ENCODE measurements around the gene LRRC71.

The LRRC71 gene

DNA sequence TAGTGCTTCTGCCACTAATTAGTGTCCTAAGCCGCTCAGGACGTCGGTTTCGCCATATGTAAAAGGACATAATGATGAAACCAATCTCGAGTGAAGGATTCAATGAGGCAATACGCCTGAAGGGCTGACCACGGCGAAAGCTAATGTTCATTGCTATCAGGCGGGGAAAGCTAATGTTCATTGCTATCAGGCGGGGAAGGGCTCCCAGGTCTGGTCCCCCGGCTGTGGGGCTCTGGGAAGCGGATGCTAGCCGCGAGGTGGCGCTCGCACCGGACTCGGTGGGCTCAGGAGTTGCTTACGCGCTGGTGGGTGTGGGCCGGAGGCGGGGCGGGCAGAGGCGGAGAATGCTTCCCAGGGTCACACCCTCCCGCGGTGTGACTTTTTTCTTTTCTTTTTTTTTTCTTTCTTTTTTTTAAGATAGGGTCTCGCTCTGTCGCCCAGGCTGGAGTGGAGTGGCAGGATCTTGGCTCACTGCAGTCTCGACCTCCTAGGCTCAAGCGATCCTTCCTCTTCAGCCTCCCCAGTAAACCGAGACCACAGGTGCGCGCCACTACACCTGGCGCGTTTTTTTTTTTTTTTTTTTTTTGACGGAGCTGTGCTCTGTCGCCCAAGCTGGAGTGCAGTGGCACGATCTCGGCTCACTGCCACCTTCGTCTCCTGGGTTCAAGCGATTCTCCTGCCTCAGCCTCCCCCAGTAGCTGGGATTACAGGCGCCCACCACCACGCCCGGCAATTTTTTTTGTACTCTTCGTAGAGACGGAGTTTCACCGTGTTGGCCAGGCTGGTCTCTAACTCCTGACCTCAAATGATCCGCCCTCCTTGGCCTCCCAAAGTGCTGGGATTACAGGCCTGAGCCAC lies 28.0 kb upstream of the LRRC71 start:
- DNase-seq (ENCODE audit: low read depth in 2 of 2): peak; percentile 80 to 87

DNA sequence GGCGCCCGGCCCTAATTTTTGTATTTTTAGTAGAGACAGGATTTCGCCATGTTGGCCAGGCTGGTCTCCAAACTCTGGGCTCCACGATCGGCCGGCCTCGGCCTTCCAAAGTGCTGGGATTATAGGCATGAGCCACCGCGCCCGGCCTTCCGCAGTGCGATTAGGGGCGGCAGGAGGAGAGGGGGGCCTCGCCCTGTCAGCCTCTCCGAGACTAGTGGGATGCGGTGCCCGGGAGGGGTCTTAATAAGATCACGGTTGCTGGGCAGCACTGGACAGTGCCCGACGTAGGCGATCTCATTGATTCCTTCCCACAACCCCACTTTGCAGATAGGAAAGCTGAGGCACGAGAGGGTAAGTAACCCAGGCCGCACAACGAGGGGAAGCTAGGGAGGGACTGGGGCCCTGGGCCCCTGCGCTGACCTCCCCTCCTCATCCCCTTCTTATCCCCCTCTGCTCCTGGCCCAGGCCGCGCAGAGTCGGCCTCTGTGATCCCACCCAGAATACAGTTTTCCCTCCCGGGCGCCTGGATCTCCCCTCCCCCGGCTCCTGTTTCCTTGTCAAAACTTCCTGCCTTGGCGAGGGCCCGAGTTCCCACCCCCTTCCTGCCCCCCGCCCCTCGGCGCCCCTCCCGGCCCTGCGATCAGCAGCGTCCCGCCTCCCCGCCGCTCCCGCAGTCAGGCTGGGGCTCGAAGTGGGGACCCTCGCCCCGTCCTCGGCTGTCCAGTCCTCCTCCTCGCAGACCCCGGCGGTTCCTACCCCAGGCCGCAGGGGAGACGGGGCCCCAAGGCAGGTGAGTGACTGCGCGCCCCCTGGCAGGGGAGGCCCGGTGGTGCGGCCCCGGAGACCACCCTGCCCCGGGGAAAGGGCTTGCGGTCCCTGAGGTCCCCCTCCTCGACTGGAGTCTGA lies 27.1 kb upstream of the LRRC71 start, which contains the start of gene PEAR1:
TSS of gene PEAR1 (plus strand) at position 671 of the 906 bp plus-strand sequence. CDS start 10,209 bp downstream, outside the sequence.
- no peak for DNase-seq (ENCODE audit: low read depth in 2 of 2)

DNA sequence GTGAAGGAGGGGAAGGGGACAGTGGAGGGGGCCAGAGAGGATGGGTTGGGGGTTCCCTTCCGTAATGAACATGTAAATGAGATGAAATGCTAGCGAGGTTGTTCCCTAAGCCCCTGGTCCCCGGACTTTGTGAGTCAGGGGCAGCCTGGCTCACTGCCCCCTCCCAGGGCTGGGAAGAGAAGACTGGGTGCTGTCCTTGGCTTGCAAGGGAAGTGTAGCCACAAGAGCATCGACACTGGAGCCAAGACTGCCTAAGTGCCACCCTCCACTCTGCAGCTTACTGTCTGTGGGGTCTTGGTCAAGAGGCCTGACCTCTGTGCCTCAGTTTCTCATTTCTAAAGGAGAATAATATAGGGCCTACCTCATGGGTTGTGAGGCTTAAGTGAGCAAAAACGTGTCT lies 26.4 kb upstream of the LRRC71 start:
- no peak for DNase-seq (ENCODE audit: low read depth in 2 of 2)

DNA sequence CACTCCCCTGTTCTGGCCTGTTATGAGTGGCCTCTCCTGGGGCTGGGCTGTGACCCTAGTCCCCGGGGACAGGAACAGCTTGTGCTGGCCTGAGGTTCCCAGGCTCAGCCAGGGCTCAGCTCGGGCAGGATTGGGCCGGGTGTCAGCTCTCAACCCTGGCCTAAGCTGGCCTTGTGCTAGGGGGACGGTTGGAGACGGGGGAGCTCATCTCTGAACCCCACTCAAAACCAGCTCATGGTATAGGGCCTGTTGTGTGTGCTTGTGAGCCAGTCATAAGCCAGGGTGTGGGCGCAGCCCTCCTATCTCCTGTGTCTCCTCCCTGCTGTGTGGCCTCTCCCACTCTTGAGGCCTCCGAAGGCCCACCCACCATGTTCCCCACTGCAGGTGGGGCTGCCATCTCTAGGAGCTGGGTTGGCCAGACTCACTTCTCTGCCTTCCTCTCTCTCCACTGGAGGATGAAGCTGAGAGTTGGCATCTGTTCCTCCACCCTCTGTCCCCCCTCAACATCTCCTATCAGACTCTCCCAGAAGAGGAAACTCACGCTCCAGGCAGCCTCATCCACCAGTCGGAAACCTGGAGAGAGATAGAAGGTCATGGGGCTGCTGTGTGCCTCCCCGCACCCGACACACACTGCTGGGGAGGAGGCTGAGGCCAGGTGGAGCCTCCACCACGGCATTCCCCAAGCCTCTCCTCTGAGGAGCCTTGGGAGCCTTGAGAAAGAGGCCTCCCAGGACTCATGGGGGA lies 25.5 kb upstream of the LRRC71 start:
- DNase-seq (ENCODE audit: low read depth in 2 of 2): no peak

DNA sequence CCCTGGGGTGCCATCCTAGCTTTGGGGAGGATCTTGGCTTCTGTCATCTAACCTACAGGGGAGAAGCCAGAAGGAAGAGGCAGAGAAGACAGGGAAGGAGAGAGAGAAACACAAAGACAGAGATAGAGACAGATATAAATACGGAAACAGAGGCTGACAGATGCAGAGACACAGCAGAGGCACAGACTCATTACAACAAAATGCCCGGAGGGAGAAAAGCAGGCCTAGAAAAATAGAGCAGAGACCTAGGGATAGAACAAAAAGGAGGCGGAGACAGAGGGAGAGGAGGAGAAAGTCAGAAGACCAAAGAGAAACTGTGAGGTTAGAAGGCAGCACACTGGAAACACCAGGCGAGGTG lies 25.0 kb upstream of the LRRC71 start:
- no peak for DNase-seq (ENCODE audit: low read depth in 2 of 2)

DNA sequence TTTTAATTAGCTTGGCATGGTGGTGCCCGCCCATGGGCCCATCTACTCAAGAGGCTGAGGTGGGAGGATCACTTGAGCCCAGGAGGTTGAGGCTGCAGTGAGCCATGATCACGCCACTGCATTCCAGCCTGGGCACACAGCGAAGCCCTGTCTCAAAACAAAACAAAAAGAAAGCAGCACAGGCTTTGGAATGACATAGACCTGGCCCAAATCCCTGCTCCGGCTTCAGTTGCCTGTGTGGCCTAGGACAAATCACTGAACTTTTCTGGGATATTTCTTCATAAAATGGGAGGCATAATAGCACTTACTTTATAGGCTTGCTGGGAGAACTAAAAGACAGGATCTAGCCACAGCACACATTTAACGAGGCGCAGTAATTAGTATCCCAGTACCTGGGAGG lies 24.5 kb upstream of the LRRC71 start:
- no peak for DNase-seq (ENCODE audit: low read depth in 2 of 2)

DNA sequence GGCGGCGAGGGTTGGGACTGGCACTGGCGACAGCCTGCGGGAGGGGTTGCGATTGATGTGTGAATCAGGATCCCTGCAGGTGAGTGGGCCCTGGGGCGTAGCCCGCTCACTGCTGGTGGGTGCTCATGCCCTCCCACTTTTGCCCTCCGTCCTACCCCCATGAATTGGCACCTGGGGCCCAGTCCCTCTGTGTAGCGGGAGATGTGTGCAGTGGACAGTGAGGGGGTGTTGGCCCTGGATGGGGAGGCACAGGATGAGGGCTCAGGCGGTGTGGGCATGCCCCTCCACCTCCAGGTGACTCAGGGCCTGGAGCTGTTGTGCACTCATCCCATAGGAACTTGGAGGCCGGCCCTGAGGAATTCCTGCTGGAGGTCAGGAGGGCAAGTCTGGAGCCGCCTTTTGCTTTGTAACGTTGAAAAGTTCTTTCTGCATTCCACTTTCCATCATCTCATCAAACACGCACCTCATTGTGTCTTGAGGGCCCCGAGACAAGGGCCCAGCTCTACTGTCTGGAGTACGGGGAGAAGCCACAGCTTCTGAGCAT lies 23.9 kb upstream of the LRRC71 start:
- DNase-seq (ENCODE audit: low read depth in 2 of 2): no peak

DNA sequence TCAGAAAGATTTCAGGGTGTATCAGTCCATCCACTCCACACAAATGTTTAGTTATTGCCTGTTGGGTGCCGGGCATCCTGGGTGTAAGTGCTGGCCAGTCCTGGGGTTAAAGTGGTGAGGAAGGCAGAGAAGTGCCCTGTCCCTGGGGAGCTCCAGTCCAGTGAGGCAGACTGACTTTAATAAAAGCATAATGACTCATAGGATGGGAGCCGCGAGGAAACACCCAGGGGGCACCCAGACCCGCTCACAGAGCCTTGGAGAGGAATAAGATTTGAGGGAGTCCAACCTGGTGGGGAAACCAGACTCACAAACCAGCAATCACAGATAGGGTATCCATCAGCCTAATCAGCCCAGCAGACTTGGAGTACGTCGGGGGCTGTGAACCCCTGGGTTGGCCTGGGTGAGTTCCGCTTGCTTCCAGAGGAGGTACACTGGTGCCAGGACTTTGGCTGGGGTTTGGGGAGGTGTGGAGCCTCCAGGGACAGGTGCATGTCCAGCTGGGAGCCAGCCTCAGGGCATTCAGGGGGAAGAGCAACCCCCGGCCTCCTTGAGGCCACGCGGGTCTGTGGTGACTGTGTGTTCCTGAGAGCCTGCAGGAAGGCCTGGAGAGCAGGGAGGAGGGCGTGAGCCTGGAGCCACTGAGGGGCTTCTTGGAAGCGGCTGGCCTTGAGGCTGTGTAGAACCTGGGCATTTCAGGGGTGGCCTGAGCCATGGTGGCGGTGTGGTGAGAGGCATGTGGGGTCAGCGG lies 23.2 kb upstream of the LRRC71 start:
- DNase-seq (ENCODE audit: low read depth in 2 of 2): no peak

DNA sequence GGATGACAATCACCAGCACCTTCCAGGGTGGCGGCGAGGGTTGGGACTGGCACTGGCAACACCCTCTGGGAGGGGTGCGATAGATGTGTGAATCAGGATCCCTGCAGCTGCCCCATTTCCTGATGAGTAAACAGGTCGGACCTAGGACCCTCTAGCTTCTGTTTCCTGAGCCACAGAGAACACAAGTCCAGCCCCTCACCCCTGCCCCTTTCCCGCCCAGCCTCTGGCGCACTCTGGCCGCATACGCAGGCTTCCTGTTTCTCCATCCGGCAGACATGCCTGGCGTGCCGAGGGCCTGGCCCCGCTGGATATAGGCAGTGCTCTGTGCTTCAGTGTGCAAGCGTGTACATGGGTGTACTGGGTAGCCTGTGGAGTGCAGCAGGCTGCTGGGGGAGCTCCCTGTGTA lies 22.3 kb upstream of the LRRC71 start:
- DNase-seq (ENCODE audit: low read depth in 2 of 2): no peak

DNA sequence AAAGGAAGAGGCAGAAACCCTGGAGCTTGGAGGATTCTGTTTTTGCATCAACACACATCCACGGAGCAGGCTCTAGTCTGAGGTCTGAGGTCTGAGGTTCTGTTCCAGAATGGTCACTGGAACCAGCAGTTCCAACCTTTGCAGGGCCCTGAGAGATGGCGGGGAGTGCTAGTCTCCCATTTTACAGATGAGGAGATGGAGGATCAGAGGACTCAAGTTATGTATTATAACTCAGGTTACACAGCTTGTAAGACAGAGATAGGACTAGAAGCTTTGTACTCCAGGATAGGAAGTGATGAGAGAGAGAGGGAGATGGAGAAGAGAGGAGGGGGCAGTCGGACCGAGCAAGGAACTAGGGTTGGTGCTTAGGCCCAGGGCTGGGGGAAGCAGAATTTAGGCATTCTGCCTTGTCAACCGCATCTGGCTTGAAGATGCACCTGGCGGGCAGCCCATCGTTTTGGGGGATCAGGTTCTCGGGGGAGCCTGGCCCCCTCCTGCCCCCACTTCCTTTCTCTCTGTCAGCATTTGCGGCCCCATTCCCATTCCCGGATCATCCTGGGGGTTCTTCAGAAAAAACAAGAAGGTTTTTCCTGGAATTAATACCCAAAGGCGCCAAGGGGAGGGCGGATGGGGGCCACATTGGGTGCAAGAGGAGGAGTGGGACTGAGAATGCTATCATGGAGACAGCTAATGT lies 21.3 kb upstream of the LRRC71 start:
- DNase-seq (ENCODE audit: low read depth in 2 of 2): no peak

DNA sequence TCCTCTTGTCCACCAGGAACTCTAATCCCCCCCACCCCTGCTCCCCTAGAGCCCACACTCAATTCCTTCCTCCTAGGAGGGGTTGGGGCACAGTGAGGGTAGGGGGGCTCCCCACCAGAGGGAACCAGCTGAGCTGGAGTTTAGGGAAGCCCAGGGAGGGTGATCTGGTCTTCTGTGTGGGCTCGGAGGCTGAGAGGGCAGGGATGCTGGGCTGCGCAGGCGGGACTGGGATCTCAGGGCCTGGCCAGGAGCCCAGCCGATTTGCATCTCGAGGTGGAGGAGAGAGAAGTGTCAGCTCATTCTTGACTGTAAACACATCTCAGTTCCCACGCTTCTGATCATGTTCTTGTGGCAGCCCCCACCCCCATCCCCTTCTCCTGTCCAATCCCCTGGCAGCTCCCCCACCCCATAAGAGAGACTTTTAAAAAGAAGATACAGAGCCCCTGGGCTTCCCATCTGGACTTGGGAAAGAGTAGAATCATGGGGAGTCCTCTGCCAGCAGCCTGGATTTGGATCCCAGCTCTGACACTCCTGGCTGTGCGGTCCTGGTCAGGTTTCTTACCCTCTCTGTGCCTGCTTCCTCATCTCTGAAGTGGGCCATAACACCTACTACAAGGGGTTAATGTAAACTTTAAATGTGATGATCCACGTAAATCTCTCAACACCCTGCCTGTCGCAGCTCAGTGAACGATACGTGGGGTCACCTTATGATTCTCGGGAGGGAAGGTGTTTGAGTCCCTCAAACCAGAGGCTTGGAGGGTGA lies 20.3 kb upstream of the LRRC71 start:
- DNase-seq (ENCODE audit: low read depth in 2 of 2): no peak

DNA sequence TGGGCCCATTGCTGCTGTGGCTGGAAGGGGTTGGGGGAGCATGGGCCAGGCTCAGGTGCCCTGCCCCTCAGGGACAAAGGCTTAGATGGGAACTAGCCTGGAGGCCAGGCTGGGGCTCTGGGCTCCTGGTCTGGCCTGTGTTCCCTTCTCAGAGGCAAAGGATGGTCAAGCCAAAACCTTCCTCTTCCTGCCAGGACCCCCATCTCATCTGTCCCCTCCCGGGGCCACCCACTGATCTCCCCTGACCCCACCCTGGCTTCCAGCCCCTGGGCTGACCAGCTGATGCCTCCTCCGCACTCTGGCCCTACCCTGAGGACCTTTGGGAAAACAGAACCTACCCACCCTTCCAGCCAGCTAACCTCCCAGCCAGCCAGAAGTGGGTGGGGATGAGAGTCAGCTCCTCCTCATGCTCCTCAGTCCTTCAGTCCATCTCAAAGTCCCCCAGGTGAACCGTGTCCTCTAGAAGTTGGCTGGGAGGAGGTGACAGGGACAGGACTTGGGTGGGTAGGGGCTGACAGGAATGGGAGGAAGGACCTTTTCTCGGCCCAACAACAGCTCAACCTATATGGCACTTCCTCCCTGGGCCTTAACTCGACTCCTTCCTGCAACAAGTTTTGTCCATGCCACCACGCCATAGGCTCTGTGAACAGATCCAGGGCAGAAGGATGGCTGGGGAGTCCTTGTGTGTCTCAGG lies 19.4 kb upstream of the LRRC71 start:
- DNase-seq (ENCODE audit: low read depth in 2 of 2): no peak

DNA sequence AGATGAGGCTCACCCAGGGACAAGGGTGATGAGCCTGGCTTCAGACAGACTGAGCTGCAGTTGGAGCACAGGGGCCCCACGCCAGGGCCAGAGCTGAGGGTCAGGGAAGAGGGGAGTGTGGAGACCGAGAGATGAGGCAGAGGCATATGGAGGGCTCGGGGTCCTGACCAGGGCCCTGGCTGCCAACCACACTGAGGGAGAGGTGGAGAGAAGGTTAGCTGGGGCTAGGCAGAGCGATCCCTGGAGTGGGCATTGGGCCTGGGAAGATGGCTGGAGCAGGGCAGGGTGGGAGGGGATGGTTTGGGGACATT lies 18.9 kb upstream of the LRRC71 start:
- DNase-seq (ENCODE audit: low read depth in 2 of 2): no peak

DNA sequence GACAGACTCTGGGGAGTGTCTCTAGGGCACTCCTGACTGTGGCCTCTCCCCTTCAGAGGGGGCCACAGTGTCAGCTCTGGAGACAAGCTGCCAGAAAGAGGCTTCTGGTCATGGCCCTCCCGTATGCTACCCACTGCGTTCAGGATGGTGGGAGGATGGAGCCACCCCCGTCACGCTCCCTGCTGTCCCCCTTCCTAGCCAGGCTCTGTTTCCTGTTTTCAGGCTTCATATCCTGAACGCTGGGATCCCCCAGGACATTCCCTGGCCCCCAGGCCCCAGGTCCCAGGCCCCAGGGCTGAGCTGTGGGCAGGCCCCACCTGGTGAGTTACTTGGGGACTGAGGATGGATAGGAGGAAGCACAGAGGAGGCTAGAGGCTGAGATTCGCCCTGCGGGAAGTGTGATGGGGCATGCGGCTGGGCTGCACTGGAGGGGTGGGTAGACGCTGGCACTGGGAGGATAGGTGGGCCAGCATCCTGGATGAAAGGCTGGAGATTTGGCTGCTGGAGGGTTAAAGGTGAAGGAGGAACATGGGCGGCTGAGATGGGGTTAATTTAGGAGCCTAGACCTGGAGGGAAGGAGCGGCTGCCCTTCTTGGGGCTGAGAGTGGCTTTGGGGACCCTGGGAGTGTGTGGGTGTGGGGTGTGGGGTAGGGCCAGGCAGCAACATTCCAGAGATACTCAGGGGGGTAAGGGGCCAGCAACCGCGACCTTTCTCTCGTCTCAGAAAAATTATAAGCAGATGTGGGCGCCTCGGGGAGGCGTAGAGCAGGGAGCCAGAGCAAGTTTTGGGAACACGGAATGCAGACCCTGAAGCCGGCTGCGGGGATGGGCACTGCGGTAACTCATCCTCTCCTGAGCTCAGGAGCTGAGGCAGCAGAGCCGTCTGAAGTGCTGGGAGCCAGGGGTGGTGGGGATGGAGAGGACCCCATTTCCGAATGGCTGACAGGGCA lies 18.2 kb upstream of the LRRC71 start:
- no peak for DNase-seq (ENCODE audit: low read depth in 2 of 2)

DNA sequence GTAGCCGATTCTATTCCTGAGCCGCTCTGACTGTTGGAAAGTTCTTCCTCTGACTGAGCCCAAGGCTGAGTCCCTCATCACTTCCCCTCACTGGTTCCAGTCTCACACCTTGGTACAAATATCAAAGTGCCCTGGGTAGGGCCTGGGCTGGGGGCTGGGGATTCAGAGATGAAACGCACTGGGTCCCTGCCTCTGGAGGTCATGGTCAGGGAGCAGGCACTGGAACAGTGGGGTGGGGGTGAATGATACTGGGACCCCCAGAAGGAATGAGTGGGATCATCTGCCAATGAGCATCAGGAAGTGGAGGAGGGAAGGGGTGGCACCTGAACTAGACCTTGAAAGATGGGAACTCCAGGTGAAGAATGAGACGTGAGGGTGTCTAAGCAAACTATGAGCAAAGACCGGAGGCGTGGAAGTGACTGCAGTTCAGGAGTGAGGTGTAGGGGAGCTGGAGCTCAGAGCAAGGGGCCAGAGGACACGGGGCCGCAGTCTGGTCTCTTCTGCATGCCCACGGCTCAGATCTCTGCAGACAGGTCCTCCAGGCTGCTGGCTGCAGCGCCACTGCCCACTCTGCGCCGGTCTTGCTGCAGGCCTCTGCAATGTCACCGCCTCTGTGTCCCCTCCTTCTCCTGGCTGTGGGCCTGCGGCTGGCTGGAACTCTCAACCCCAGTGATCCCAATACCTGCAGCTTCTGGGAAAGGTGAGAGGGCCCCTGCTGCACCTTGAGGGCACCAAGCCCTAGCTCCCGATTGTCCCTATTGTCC lies 16.9 kb upstream of the LRRC71 start:
- no peak for DNase-seq (ENCODE audit: low read depth in 2 of 2)

DNA sequence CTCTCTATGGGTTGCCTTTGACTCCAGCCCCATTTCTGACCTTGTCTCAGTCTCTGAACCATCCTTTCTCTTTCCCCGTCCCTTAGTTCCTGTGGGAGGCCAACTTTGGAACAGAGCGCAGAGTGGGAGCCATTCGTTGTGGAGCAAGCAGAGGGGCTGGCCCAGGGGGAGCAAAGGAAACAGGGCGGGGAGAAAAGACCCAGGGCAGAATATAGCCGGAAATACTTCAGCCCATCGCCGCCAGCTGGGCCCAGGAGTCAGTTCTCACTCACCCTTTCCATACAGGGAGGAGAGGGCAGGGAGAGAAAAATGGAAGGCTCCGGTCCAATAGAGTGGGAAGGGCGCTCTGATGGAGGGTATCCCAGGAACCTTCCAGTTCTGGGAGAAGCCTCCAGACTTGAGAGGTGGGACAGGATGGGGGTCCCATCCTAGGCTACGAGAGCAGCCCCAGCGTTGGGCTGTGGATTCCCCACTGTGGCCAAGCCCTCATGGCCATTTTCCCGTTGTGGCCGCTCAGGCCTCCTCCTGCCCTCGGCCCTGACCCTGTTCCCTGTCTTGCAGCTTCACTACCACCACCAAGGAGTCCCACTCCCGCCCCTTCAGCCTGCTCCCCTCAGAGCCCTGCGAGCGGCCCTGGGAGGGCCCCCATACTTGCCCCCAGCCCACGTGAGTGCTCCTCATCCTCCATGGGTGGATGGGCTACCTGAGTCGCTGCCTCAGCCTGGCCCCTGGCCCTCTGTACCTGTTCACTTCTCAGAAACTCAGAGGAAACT lies 16.1 kb upstream of the LRRC71 start:
- DNase-seq (ENCODE audit: low read depth in 2 of 2): no peak

DNA sequence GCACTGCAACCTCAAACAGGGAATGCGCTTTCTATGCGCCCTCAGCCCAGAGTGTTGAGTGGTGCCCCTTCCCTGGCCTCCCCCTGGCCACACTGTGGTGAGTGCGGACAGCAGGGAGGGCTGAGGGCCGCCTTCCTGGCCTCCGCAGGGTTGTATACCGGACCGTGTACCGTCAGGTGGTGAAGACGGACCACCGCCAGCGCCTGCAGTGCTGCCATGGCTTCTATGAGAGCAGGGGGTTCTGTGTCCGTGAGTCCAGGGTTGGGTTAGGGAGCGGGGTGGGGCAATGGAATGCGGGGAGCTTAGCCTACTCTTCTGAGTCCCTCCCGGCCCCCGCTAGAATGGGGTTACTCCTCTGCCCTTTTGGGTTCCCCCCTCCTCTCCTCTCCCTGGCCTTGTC lies 15.3 kb upstream of the LRRC71 start:
- no peak for DNase-seq (ENCODE audit: low read depth in 2 of 2)
